IMR-90 (cell line): ENCODE data around the gene MTX2. TPM values are rescaled to one million over a fixed set of nuclear protein-coding genes. Genes with fewer than 3 reads are reported as not detected.

ENCODE experiments used
- ATAC-seq: fragments of 200-7000 bp; cut with Tn5 transposase; 2 replicates; pipeline ENCODE4 v1.9.1; 2020; ENCODE audit warnings: low read depth, mild to moderate bottlenecking, moderate library complexity
- BruUV-seq: library from RNA; stranded (reverse); fragments of 400-500 nt; replicated peaks from 2 replicates; lab custom pipeline; 2021; lab: Mats Ljungman, UMichigan
- CTCF ChIA-PET: fragments of 300-600 bp; formaldehyde crosslinking; extraction: SDS; loops from one replicate; lab custom pipeline; 2021; ENCODE audit warnings: antibody characterized with exemption; lab: Yijun Ruan, JAX
- POLR2A ChIA-PET: fragments of 300-600 bp; sonication (Branson Sonifier 250); formaldehyde crosslinking; loops from one replicate; lab custom pipeline; 2022; ENCODE audit warnings: antibody characterized with exemption; ENCODE audit not compliant: unreplicated experiment; lab: Charles Lee
- DNase-seq: peaks from one replicate; pipeline ENCODE4 v3.0.0; 2013
- H2AFZ ChIP-seq: replicated peaks from 2 replicates; pipeline ENCODE3; 2013; ENCODE audit warnings: low read length, mild to moderate bottlenecking; ENCODE audit not compliant: poor library complexity
- H2AK5ac ChIP-seq: 2 replicates; pipeline ENCODE4 v1.6.1; 2013; ENCODE audit warnings: low read depth, low read length, inconsistent platforms
- H2AK9ac ChIP-seq: replicated peaks from 2 replicates; pipeline ENCODE3; 2013; ENCODE audit warnings: mild to moderate bottlenecking, low read depth, low read length, moderate library complexity; ENCODE audit not compliant: poor library complexity
- H2BK120ac ChIP-seq: 2 replicates; pipeline ENCODE4 v1.6.1; 2013; ENCODE audit warnings: low read depth, low read length, inconsistent platforms
- H2BK15ac ChIP-seq: 3 replicates; pipeline ENCODE4 v1.6.1; 2013; ENCODE audit warnings: low read depth, low read length, inconsistent platforms
- H2BK20ac ChIP-seq: 2 replicates; pipeline ENCODE4 v1.6.1; 2013; ENCODE audit warnings: low read depth, mild to moderate bottlenecking, inconsistent platforms, low read length, moderate library complexity
- H2BK5ac ChIP-seq: 2 replicates; pipeline ENCODE4 v1.6.1; 2013; ENCODE audit warnings: mild to moderate bottlenecking, low read depth, low read length, inconsistent platforms; ENCODE audit not compliant: poor library complexity, severe bottlenecking
- H3K14ac ChIP-seq: replicated peaks from 2 replicates; pipeline ENCODE4 v1.6.1; 2013; ENCODE audit warnings: low read depth, low read length, inconsistent platforms
- H3K18ac ChIP-seq: 2 replicates; pipeline ENCODE4 v1.6.1; 2013; ENCODE audit warnings: low read depth, low read length, control low read depth
- H3K23ac ChIP-seq: 2 replicates; pipeline ENCODE4 v1.6.1; 2013; ENCODE audit warnings: low read depth, low read length, inconsistent platforms
- H3K27ac ChIP-seq: 2 replicates; pipeline ENCODE4 v1.5.1; 2013; ENCODE audit warnings: mild to moderate bottlenecking, control low read depth, low read length; ENCODE audit not compliant: insufficient read depth
- H3K27me3 ChIP-seq: 2 replicates; pipeline ENCODE4 v1.6.1; 2013; ENCODE audit warnings: low read length; ENCODE audit not compliant: control insufficient read depth, insufficient read depth
- H3K36me3 ChIP-seq: 2 replicates; pipeline ENCODE4 v1.6.1; 2013; ENCODE audit warnings: low read length, mixed read lengths; ENCODE audit not compliant: control insufficient read depth, insufficient read depth
- H3K4ac ChIP-seq: 2 replicates; pipeline ENCODE4 v1.6.1; 2013; ENCODE audit warnings: low read depth, low read length, inconsistent platforms
- H3K4me1 ChIP-seq: 2 replicates; pipeline ENCODE4 v1.6.1; 2013; ENCODE audit warnings: low read length, mixed read lengths; ENCODE audit not compliant: control insufficient read depth, insufficient read depth
- H3K4me2 ChIP-seq: 2 replicates; pipeline ENCODE4 v1.6.1; 2013; ENCODE audit warnings: low read depth, mild to moderate bottlenecking, control low read depth, low read length, moderate library complexity
- H3K4me3 ChIP-seq: 2 replicates; pipeline ENCODE4 v1.5.1; 2013; ENCODE audit warnings: low read depth, mild to moderate bottlenecking, control low read depth, low read length, moderate library complexity; ENCODE audit not compliant: insufficient read depth
- H3K56ac ChIP-seq: 2 replicates; pipeline ENCODE4 v1.6.1; 2013; ENCODE audit warnings: low read length, inconsistent platforms; ENCODE audit not compliant: insufficient read depth; ENCODE audit errors: extremely low read depth
- H3K79me1 ChIP-seq, 2 experiments: 2 replicates each; pipeline ENCODE4 v1.6.1; 2013; ENCODE audit warnings: low read length in 2 of 2, inconsistent platforms in 1 of 2, low read depth in 1 of 2
- H3K9ac ChIP-seq: 2 replicates; pipeline ENCODE4 v1.6.1; 2013; ENCODE audit warnings: low read depth, low read length, control low read depth
- H3K9me1 ChIP-seq: 2 replicates; pipeline ENCODE4 v1.6.1; 2013; ENCODE audit warnings: low read length, inconsistent platforms; ENCODE audit not compliant: insufficient read depth
- H3K9me3 ChIP-seq: 2 replicates; pipeline ENCODE4 v1.6.1; 2013; ENCODE audit warnings: low read length; ENCODE audit not compliant: control insufficient read depth, insufficient read depth
- H4K20me1 ChIP-seq: 2 replicates; pipeline ENCODE4 v1.6.1; 2013; ENCODE audit warnings: low read length, inconsistent platforms; ENCODE audit not compliant: insufficient read depth
- H4K5ac ChIP-seq: 2 replicates; pipeline ENCODE4 v1.6.1; 2013; ENCODE audit warnings: mild to moderate bottlenecking, low read depth, low read length, control low read depth
- H4K8ac ChIP-seq, 2 experiments: 2 replicates each; pipeline ENCODE4 v1.6.1; 2013; ENCODE audit warnings: low read depth in 2 of 2, low read length in 2 of 2, control low read depth in 1 of 2, inconsistent platforms in 1 of 2
- H4K91ac ChIP-seq: 2 replicates; pipeline ENCODE4 v1.6.1; 2013; ENCODE audit warnings: low read depth, low read length, inconsistent platforms; ENCODE audit not compliant: insufficient read depth
- BHLHE40 ChIP-seq: fragments of 150-350 bp; IDR thresholded peaks from 2 replicates; pipeline ENCODE4 v1.6.1; 2016; ENCODE audit warnings: mild to moderate bottlenecking, low read depth, low read length
- CEBPB ChIP-seq: IDR thresholded peaks from 2 replicates; pipeline ENCODE4 v1.6.1; 2012; ENCODE audit warnings: low read depth, low read length, improper control_type of control experiment
- CHD1 ChIP-seq: IDR thresholded peaks from 2 replicates; pipeline ENCODE4 v1.6.1; 2012; ENCODE audit warnings: low read depth, low read length, improper control_type of control experiment
- MAZ ChIP-seq: IDR thresholded peaks from 2 replicates; pipeline ENCODE4 v1.6.1; 2012; ENCODE audit warnings: low read depth, mild to moderate bottlenecking, low read length, improper control_type of control experiment, moderate library complexity, borderline replicate concordance
- MXI1 ChIP-seq: IDR thresholded peaks from 2 replicates; pipeline ENCODE4 v1.6.1; 2012; ENCODE audit warnings: low read depth, mild to moderate bottlenecking, low read length, moderate library complexity, borderline replicate concordance
- NFE2L2 ChIP-seq: fragments of 150-350 bp; IDR thresholded peaks from 2 replicates; pipeline ENCODE4 v1.6.1; 2016; ENCODE audit warnings: low read depth, mild to moderate bottlenecking, low read length
- RAD21 ChIP-seq: IDR thresholded peaks from 2 replicates; pipeline ENCODE4 v1.6.1; 2012; ENCODE audit warnings: low read length, improper control_type of control experiment
- RCOR1 ChIP-seq: IDR thresholded peaks from 2 replicates; pipeline ENCODE4 v1.6.1; 2012; ENCODE audit warnings: mild to moderate bottlenecking, low read length, improper control_type of control experiment; ENCODE audit not compliant: insufficient replicate concordance
- SMC3 ChIP-seq: fragments of 150-350 bp; IDR thresholded peaks from 2 replicates; pipeline ENCODE4 v1.6.1; 2016; ENCODE audit warnings: low read depth, mild to moderate bottlenecking, antibody characterized with exemption, low read length, moderate library complexity
- USF2 ChIP-seq: fragments of 150-350 bp; IDR thresholded peaks from 2 replicates; pipeline ENCODE4 v1.6.1; 2017; ENCODE audit warnings: mild to moderate bottlenecking, antibody characterized with exemption, low read length, low read depth
- WGBS, 2 experiments: methylation state at CpG; one replicate each; pipeline versions ENCODE4 v1.1.5 to v1.1.7; 2013; ENCODE audit warnings: missing lambda C conversion rate in 2 of 2; ENCODE audit not compliant: insufficient read length in 1 of 2; ENCODE audit errors: extremely low coverage in 2 of 2; 5-methylcytosine and 5-hydroxymethylcytosine counted together
- dilution Hi-C: fragments of 300-500 bp; cut with HindIII; formaldehyde crosslinking; loops from one replicate; pipeline ENCODE4 v1.14.3; 2018; ENCODE audit warnings: low sequenced_read_pairs; ENCODE audit not compliant: unreplicated experiment
- in situ Hi-C: fragments of 300-500 bp; cut with MboI; formaldehyde crosslinking; loops from 3 replicates; pipeline ENCODE4 v1.14.3; 2019; ENCODE audit warnings: low sequenced_read_pairs, inconsistent platforms, mixed read lengths
- intact Hi-C: fragments of 100-400 bp; cut with micrococcal nuclease; formaldehyde crosslinking; loops from 2 replicates; pipeline ENCODE4 v1.10.0; 2022
- polyA plus RNA-seq, 3 experiments: library from polyadenylated mRNA; depleted of rRNA; stranded (reverse); fragments of >200 nt; gene quantifications; 2 replicates each; pipeline ENCODE4 v1.2.3, GENCODE V29; 2012; ENCODE audit warnings: low replicate concordance in 1 of 3
- total RNA-seq: library from RNA; depleted of rRNA; stranded (reverse); fragments of >200 nt; gene quantifications from 2 replicates; pipeline ENCODE4 v1.2.3, GENCODE V29; 2012
- TF ChIP-seq, protein P1 (sequence below): conservative IDR thresholded peaks from 2 replicates; pipeline ENCODE4 v1.5.1; 2012; ENCODE audit warnings: mild to moderate bottlenecking, low read depth, low read length, improper control_type of control experiment
- TF ChIP-seq, protein P2 (sequence below): fragments of 150-350 bp; IDR thresholded peaks from 2 replicates; pipeline ENCODE4 v1.6.1; 2016; ENCODE audit warnings: low read depth, mild to moderate bottlenecking, low read length, moderate library complexity, borderline replicate concordance

MTX2 gene
- total and polyA plus RNA-seq, 2 of the 4 experiments (the other 2 are of a cell fraction) = 24.9 to 37.8 TPM

DNA sequence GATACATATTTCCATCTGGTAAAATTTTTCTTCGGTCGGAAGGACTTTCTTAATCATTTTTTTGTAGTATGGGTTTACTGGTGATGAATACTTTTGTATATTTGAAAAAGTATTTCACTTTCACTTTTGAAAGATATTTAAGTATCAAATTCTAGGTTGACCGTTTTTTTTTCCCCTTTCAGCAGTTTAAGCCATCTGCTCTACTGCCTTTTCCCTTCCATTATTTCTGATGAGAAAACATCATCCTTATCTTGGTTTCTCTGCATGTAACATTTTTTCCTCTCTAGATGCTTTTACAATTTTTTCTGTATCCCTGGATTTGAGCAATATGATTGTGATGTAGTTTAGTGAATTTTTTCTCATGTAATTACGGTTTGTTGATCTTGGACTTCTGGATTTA is 87.0 kb downstream of the MTX2 start:
- no peaks in the 10 kb centered on the region for H3K9me1 ChIP-seq
- WGBS, 2 experiments = no CpG with 5 or more reads among the region's 4 CpGs
- no peak overlapping the region for H3K56ac ChIP-seq
- no peaks in the 10 kb centered on the region for H3K4me1 ChIP-seq
- H2BK20ac ChIP-seq = no peak overlapping the region
- H4K91ac ChIP-seq = no peak overlapping the region
- ATAC-seq (no peak), DNase-seq (peak; percentile 0)
- dilution Hi-C loops = no loop called here
- no peaks in the 10 kb centered on the region for H3K27me3 ChIP-seq
- no peak overlapping the region for H2AK9ac ChIP-seq
- no TSS peak for BruUV-seq
- ChIA-PET POLR2A (interaction anchor here (0.6 kb wide), 1 partner anchor 24 kb away, joined by 3 read pairs; no protein-coding TSS in a partner anchor), CTCF (no interaction called here)
- no peak overlapping the region for H2BK15ac ChIP-seq
- H3K9me3 ChIP-seq = no peaks in the 10 kb centered on the region
- H2AK5ac ChIP-seq = no peak overlapping the region
- H3K4ac ChIP-seq = no peak overlapping the region
- no peak overlapping the region for H2AFZ ChIP-seq
- TF ChIP-seq CHD1 (no peak), NFE2L2 (no peak), MAZ (no peak), BHLHE40 (no peak), RCOR1 (no peak), USF2 (no peak), CEBPB (no peak), RAD21 (no peak), SMC3 (no peak), MXI1 (no peak)
- TF ChIP-seq, protein P1, sequence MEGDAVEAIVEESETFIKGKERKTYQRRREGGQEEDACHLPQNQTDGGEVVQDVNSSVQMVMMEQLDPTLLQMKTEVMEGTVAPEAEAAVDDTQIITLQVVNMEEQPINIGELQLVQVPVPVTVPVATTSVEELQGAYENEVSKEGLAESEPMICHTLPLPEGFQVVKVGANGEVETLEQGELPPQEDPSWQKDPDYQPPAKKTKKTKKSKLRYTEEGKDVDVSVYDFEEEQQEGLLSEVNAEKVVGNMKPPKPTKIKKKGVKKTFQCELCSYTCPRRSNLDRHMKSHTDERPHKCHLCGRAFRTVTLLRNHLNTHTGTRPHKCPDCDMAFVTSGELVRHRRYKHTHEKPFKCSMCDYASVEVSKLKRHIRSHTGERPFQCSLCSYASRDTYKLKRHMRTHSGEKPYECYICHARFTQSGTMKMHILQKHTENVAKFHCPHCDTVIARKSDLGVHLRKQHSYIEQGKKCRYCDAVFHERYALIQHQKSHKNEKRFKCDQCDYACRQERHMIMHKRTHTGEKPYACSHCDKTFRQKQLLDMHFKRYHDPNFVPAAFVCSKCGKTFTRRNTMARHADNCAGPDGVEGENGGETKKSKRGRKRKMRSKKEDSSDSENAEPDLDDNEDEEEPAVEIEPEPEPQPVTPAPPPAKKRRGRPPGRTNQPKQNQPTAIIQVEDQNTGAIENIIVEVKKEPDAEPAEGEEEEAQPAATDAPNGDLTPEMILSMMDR = no peak
- TF ChIP-seq, protein P2, sequence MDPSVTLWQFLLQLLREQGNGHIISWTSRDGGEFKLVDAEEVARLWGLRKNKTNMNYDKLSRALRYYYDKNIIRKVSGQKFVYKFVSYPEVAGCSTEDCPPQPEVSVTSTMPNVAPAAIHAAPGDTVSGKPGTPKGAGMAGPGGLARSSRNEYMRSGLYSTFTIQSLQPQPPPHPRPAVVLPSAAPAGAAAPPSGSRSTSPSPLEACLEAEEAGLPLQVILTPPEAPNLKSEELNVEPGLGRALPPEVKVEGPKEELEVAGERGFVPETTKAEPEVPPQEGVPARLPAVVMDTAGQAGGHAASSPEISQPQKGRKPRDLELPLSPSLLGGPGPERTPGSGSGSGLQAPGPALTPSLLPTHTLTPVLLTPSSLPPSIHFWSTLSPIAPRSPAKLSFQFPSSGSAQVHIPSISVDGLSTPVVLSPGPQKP = no peak
- no peaks in the 10 kb centered on the region for H4K20me1 ChIP-seq
- no peak overlapping the region for H3K18ac ChIP-seq
- H3K14ac ChIP-seq = no peak overlapping the region
- no peak overlapping the region for H3K23ac ChIP-seq
- H4K5ac ChIP-seq = no peak overlapping the region
- no peak overlapping the region for H3K4me3 ChIP-seq
- no peaks in the 10 kb centered on the region for H3K36me3 ChIP-seq
- no peak overlapping the region for H3K4me2 ChIP-seq
- in situ Hi-C loops = no loop called here
- intact Hi-C loops = no loop called here
- no peak overlapping the region for H3K27ac ChIP-seq
- H3K9ac ChIP-seq = no peak overlapping the region
- H2BK120ac ChIP-seq = no peak overlapping the region
- H4K8ac ChIP-seq = no peak overlapping the region
- H2BK5ac ChIP-seq = no peak overlapping the region
- no peaks in the 10 kb centered on the region for H3K79me1 ChIP-seq
